PC-9 (cell line): Measurements from ENCODE around the gene ARHGAP10.

ENCODE experiments used
- EZH2 ChIP-seq: fragments of 200-600 bp; sonication (generic); IDR thresholded peaks from 2 replicates; pipeline ENCODE4 v1.8.0; 2017; ENCODE audit warnings: antibody characterized with exemption, low read depth
- TF ChIP-seq, protein P1 (sequence below): fragments of 200-600 bp; sonication (generic); conservative IDR thresholded peaks from 2 replicates; pipeline ENCODE4 v1.6.1; 2017; ENCODE audit warnings: mixed run types, antibody characterized with exemption, mild to moderate bottlenecking, moderate library complexity

GRCh38 chr4:148074462-148074861 is 342.6 kb downstream of the ARHGAP10 start:
- TF ChIP-seq EZH2 = no peak
- TF ChIP-seq, protein P1, sequence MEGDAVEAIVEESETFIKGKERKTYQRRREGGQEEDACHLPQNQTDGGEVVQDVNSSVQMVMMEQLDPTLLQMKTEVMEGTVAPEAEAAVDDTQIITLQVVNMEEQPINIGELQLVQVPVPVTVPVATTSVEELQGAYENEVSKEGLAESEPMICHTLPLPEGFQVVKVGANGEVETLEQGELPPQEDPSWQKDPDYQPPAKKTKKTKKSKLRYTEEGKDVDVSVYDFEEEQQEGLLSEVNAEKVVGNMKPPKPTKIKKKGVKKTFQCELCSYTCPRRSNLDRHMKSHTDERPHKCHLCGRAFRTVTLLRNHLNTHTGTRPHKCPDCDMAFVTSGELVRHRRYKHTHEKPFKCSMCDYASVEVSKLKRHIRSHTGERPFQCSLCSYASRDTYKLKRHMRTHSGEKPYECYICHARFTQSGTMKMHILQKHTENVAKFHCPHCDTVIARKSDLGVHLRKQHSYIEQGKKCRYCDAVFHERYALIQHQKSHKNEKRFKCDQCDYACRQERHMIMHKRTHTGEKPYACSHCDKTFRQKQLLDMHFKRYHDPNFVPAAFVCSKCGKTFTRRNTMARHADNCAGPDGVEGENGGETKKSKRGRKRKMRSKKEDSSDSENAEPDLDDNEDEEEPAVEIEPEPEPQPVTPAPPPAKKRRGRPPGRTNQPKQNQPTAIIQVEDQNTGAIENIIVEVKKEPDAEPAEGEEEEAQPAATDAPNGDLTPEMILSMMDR = no peak
